Mammary epithelial cell (primary cell): ENCODE measurements around the gene TMEM74B.

Experiments
- CTCF ChIP-seq, 2 donors: IDR thresholded peaks in 1 of 2; conservative IDR thresholded peaks in 1 of 2; 2 replicates each; pipeline ENCODE4 v1.5.1; 2011 to 2012; ENCODE audit warnings: inconsistent platforms in 2 of 2, low read length in 2 of 2, mild to moderate bottlenecking in 2 of 2, control low read depth in 1 of 2, low read depth in 1 of 2; ENCODE audit not compliant: insufficient read depth in 1 of 2; ENCODE audit errors: extremely low read depth in 1 of 2
- EZH2 ChIP-seq: IDR thresholded peaks from 2 replicates; pipeline ENCODE4 v1.6.1; 2012; ENCODE audit warnings: low read length, inconsistent platforms, borderline replicate concordance

GRCh38 chr20:1169224-1169623 lies 15.6 kb downstream of the TMEM74B start:
- TF ChIP-seq CTCF (conservative IDR thresholded peaks at IDR 0.05 in 1 of 2, IDR thresholded peaks at IDR 0.05 in 1 of 2; ENCODE audit: extremely low read depth in 1 of 2, insufficient read depth in 1 of 2, low read depth in 1 of 2, low read length in 2 of 2), result no peak
- no peak for TF ChIP-seq EZH2
